BE2C (cell line): ENCODE measurements around the gene PIK3CD.
A peak's percentile ranks its signal among the peaks of the same experiment; 100 is the strongest.
"Not testable (repeated sequence)": the region's sequence is repeated elsewhere in the genome, so short reads cannot be mapped to it uniquely, and the experiment has no call there.

Source experiments
- DNase-seq: peaks from one replicate; pipeline ENCODE4 v3.0.0-alpha.2; 2020
- H3K27me3 ChIP-seq: fragments of 250-450 bp; sonication (Bioruptor Pico); 2 replicates; pipeline ENCODE4 v1.5.1; 2020; ENCODE audit warnings: mild to moderate bottlenecking
- H3K36me3 ChIP-seq: fragments of 250-450 bp; sonication (Bioruptor Pico); 2 replicates; pipeline ENCODE4 v1.5.1; 2020; ENCODE audit warnings: mild to moderate bottlenecking
- H3K4me1 ChIP-seq: fragments of 250-450 bp; sonication (Bioruptor Pico); 2 replicates; pipeline ENCODE4 v1.5.1; 2020
- H3K4me3 ChIP-seq: 2 replicates; pipeline ENCODE4 v1.5.1; 2011; ENCODE audit warnings: low read depth, low read length
- H3K9me3 ChIP-seq: fragments of 250-450 bp; sonication (Bioruptor Pico); 2 replicates; pipeline ENCODE4 v1.5.1; 2020
- CTCF ChIP-seq: IDR thresholded peaks from 2 replicates; pipeline ENCODE4 v1.5.1; 2012; ENCODE audit warnings: mild to moderate bottlenecking, low read depth, low read length

PIK3CD gene

GRCh38 chr1:9615316-9616063, 36.0 kb upstream of the PIK3CD start:
- H3K27me3 ChIP-seq, result no peaks in the 10 kb centered on the region
- peak; percentile 46 for DNase-seq
- H3K9me3 ChIP-seq, result no peaks in the 10 kb centered on the region
- H3K4me3 ChIP-seq, result no peak overlapping the region
- peaks cover 9% of the 10 kb centered on the region for H3K36me3 ChIP-seq
- H3K4me1 ChIP-seq, result no peaks in the 10 kb centered on the region
- TF ChIP-seq CTCF, result peak; percentile 66

- no peaks in the 10 kb centered on the region for H3K4me1 ChIP-seq
- no peak for TF ChIP-seq CTCF
- H3K9me3 ChIP-seq, result no peaks in the 10 kb centered on the region
These were observed 32.4 kb upstream of the PIK3CD start for GRCh38 chr1:9618909-9619679.

GRCh38 chr1:9621032-9621431, 30.5 kb upstream of the PIK3CD start:
- Histone ChIP-seq H3K27me3 (no peaks in the 10 kb centered on the region), H3K9me3 (no peaks in the 10 kb centered on the region), H3K36me3 (no peaks in the 10 kb centered on the region), H3K4me3 (no peak overlapping the region), H3K4me1 (no peaks in the 10 kb centered on the region)
- TF ChIP-seq CTCF, result no peak
- no peak for DNase-seq

More at GRCh38 chr1:9618909-9619679, 32.4 kb upstream of the PIK3CD start:
- Histone ChIP-seq H3K27me3 (no peaks in the 10 kb centered on the region), H3K36me3 (no peaks in the 10 kb centered on the region), H3K4me3 (no peak overlapping the region)
- no peak for DNase-seq

- no peaks in the 10 kb centered on the region for H3K27me3 ChIP-seq
- no peak overlapping the region for H3K4me3 ChIP-seq
- no peaks in the 10 kb centered on the region for H3K9me3 ChIP-seq
- H3K36me3 ChIP-seq, result no peaks in the 10 kb centered on the region
- TF ChIP-seq CTCF, result no peak
- no peaks in the 10 kb centered on the region for H3K4me1 ChIP-seq
- DNase-seq, result no peak
These were observed 27.4 kb upstream of the PIK3CD start for GRCh38 chr1:9624081-9624480.

- H3K9me3 ChIP-seq, H3K4me1 ChIP-seq, DNase-seq, H3K4me3 ChIP-seq, H3K27me3 ChIP-seq, H3K36me3 ChIP-seq: not testable (repeated sequence)
These were observed 26.5 kb upstream of the PIK3CD start for GRCh38 chr1:9625030-9625429.

- TF ChIP-seq CTCF, result no peak
- Histone ChIP-seq H3K4me1 (no peaks in the 10 kb centered on the region), H3K9me3 (no peaks in the 10 kb centered on the region), H3K36me3 (no peaks in the 10 kb centered on the region), H3K4me3 (peak overlapping the region; percentile 58; the same call in 1 of the 2 replicates), H3K27me3 (no peaks in the 10 kb centered on the region)
- DNase-seq, result no peak
These were observed 25.3 kb upstream of the PIK3CD start for GRCh38 chr1:9626201-9626608.
